H1 (cell line): ENCODE results near the gene PIGL. TPM values are rescaled to one million over a fixed set of nuclear protein-coding genes. Genes with fewer than 3 reads are reported as not detected.

Source experiments
- CTCF ChIA-PET: fragments of 300-600 bp; sonication (Branson Sonifier 250); formaldehyde crosslinking; loops from one replicate; lab custom pipeline; 2021; ENCODE audit not compliant: partially characterized antibody; lab: Charles Lee
- POLR2A ChIA-PET: fragments of 300-600 bp; sonication (Branson Sonifier 250); formaldehyde crosslinking; loops from one replicate; lab custom pipeline; 2021; ENCODE audit warnings: inconsistent platforms; ENCODE audit not compliant: partially characterized antibody; lab: Charles Lee
- DNase-seq, 2 experiments: peaks; one replicate each; pipeline versions ENCODE4 v3.0.0 to v3.0.0-alpha.2; 2010 to 2022; ENCODE audit warnings: low spot score in 2 of 2, low read depth in 1 of 2, mixed read lengths in 1 of 2
- FAIRE-seq: peaks from 2 replicates; lab custom pipeline; 2011; peaks lifted over from hg19 to GRCh38; lab: Jason Lieb, UNC
- H2AFZ ChIP-seq: 2 replicates; pipeline ENCODE4 v1.8.1; 2012; ENCODE audit warnings: low read length, inconsistent platforms
- H2AK5ac ChIP-seq: 2 replicates; pipeline ENCODE4 v1.6.1; 2013; ENCODE audit warnings: low read depth, low read length
- H2BK120ac ChIP-seq: replicated peaks from 2 replicates; pipeline ENCODE3; 2013; ENCODE audit warnings: low read depth, low read length, inconsistent platforms
- H2BK12ac ChIP-seq: 2 replicates; pipeline ENCODE4 v1.6.1; 2013; ENCODE audit warnings: low read depth, low read length
- H2BK15ac ChIP-seq: 2 replicates; pipeline ENCODE4 v1.6.1; 2013; ENCODE audit warnings: low read length
- H2BK20ac ChIP-seq: 2 replicates; pipeline ENCODE4 v1.6.1; 2013; ENCODE audit warnings: low read length
- H2BK5ac ChIP-seq: 2 replicates; pipeline ENCODE4 v1.6.1; 2013; ENCODE audit warnings: low read depth, low read length
- H3K14ac ChIP-seq: 2 replicates; pipeline ENCODE4 v1.6.1; 2013; ENCODE audit warnings: inconsistent platforms; ENCODE audit not compliant: insufficient read length
- H3K18ac ChIP-seq: 2 replicates; pipeline ENCODE4 v1.6.1; 2013; ENCODE audit warnings: low read length; ENCODE audit errors: extremely low read depth
- H3K23ac ChIP-seq: 2 replicates; pipeline ENCODE4 v1.6.1; 2013; ENCODE audit warnings: inconsistent platforms; ENCODE audit not compliant: insufficient read length
- H3K23me2 ChIP-seq: 2 replicates; pipeline ENCODE4 v1.6.1; 2013; ENCODE audit warnings: low read depth, low read length
- H3K27ac ChIP-seq: 2 replicates; pipeline ENCODE4 v1.6.1; 2011; ENCODE audit warnings: low read depth, low read length, inconsistent platforms
- H3K27me3 ChIP-seq, 4 experiments: replicated peaks in 1 of 4; 1 replicate in 1 of 4; 2 replicates in 3 of 4; pipeline versions ENCODE4 v1.6.1 to v1.8.1; 2011 to 2013; ENCODE audit warnings: low read length in 3 of 4, mild to moderate bottlenecking in 3 of 4, inconsistent platforms in 2 of 4, mixed read lengths in 2 of 4, moderate library complexity in 1 of 4; ENCODE audit not compliant: control insufficient read depth in 3 of 4, insufficient read depth in 3 of 4; ENCODE audit errors: extremely low read depth in 1 of 4
- H3K36me3 ChIP-seq, 4 experiments: 2 replicates each; pipeline versions ENCODE4 v1.6.1 to v1.8.1; 2011 to 2013; ENCODE audit warnings: mild to moderate bottlenecking in 4 of 4, low read length in 3 of 4, moderate library complexity in 2 of 4, control low read depth in 1 of 4, inconsistent platforms in 1 of 4; ENCODE audit not compliant: insufficient read depth in 4 of 4, control insufficient read depth in 2 of 4
- H3K4ac ChIP-seq: replicated peaks from 2 replicates; pipeline ENCODE3; 2013; ENCODE audit warnings: low read length, low read depth, mixed read lengths, inconsistent platforms; ENCODE audit not compliant: insufficient read length
- H3K4me1 ChIP-seq, 4 experiments: replicated peaks in 1 of 4; 1 replicate in 1 of 4; 2 replicates in 3 of 4; pipeline versions ENCODE4 v1.6.1 to v1.8.1; 2011 to 2013; ENCODE audit warnings: low read length in 3 of 4, inconsistent platforms in 2 of 4, mixed read lengths in 1 of 4; ENCODE audit not compliant: insufficient read depth in 4 of 4, control insufficient read depth in 3 of 4
- H3K4me2 ChIP-seq, 2 experiments: 2 replicates each; pipeline versions ENCODE4 v1.6.1 to v1.8.1; 2011 to 2013; ENCODE audit warnings: low read depth in 2 of 2, low read length in 2 of 2, control low read depth in 1 of 2, inconsistent platforms in 1 of 2, mild to moderate bottlenecking in 1 of 2; ENCODE audit not compliant: insufficient read depth in 1 of 2
- H3K4me3 ChIP-seq, 4 experiments: fragments of 200-600, 300-600 bp in 1 of 4; sonication (generic), shearing (Covaris generic), sonication (Bioruptor Twin) in 1 of 4; 2 replicates each; pipeline versions ENCODE4 v1.5.1 to v1.8.1; 2011 to 2016; ENCODE audit warnings: low read length in 4 of 4, low read depth in 3 of 4, control low read depth in 2 of 4, inconsistent platforms in 2 of 4, mild to moderate bottlenecking in 2 of 4, mixed read lengths in 1 of 4, moderate library complexity in 1 of 4; ENCODE audit not compliant: insufficient read depth in 2 of 4; ENCODE audit errors: extremely low read depth in 1 of 4
- H3K56ac ChIP-seq: replicated peaks from 2 replicates; pipeline ENCODE3; 2013; ENCODE audit warnings: low read depth, mild to moderate bottlenecking, mixed read lengths, low read length, inconsistent platforms; ENCODE audit not compliant: insufficient read length
- H3K79me1 ChIP-seq: 2 replicates; pipeline ENCODE4 v1.6.1; 2013; ENCODE audit warnings: low read depth, low read length, control low read depth
- H3K79me2 ChIP-seq, 2 experiments: 2 replicates each; pipeline versions ENCODE4 v1.6.1 to v1.8.1; 2012 to 2013; ENCODE audit warnings: low read length in 2 of 2, mild to moderate bottlenecking in 2 of 2, inconsistent platforms in 1 of 2; ENCODE audit not compliant: insufficient read depth in 2 of 2, control insufficient read depth in 1 of 2
- H3K9ac ChIP-seq, 4 experiments: replicated peaks in 1 of 4; 1 replicate in 1 of 4; 2 replicates in 3 of 4; pipeline versions ENCODE4 v1.6.1 to v1.8.1; 2011 to 2013; ENCODE audit warnings: low read depth in 3 of 4, low read length in 3 of 4, control low read depth in 2 of 4, mild to moderate bottlenecking in 2 of 4, moderate library complexity in 2 of 4, inconsistent platforms in 1 of 4; ENCODE audit errors: extremely low read depth in 1 of 4
- H3K9me3 ChIP-seq, 2 experiments: 2 replicates each; pipeline versions ENCODE4 v1.6.1 to v1.8.1; 2012 to 2013; ENCODE audit warnings: mild to moderate bottlenecking in 2 of 2, moderate library complexity in 2 of 2, control low read depth in 1 of 2, inconsistent platforms in 1 of 2, low read depth in 1 of 2, low read length in 1 of 2, mixed read lengths in 1 of 2; ENCODE audit not compliant: insufficient read depth in 2 of 2
- H4K20me1 ChIP-seq, 2 experiments: replicated peaks in 1 of 2; 2 replicates each; pipeline versions ENCODE3 to v1.8.1; 2011 to 2013; ENCODE audit warnings: inconsistent platforms in 2 of 2, low read length in 2 of 2, mild to moderate bottlenecking in 1 of 2; ENCODE audit not compliant: insufficient read depth in 2 of 2, control insufficient read depth in 1 of 2
- H4K5ac ChIP-seq: 2 replicates; pipeline ENCODE4 v1.6.1; 2013; ENCODE audit warnings: low read length, low read depth, mixed read lengths, inconsistent platforms; ENCODE audit not compliant: insufficient read length
- H4K8ac ChIP-seq: 2 replicates; pipeline ENCODE4 v1.8.0; 2013; ENCODE audit warnings: mild to moderate bottlenecking, moderate library complexity, low read length, inconsistent platforms; ENCODE audit not compliant: insufficient read depth; ENCODE audit errors: extremely low read depth
- H4K91ac ChIP-seq: replicated peaks from 2 replicates; pipeline ENCODE3; 2013; ENCODE audit warnings: low read length, mixed read lengths, inconsistent platforms; ENCODE audit not compliant: insufficient read length
- CHD2 ChIP-seq: IDR thresholded peaks from 2 replicates; pipeline ENCODE4 v1.6.1; 2012; ENCODE audit warnings: low read length, improper control_type of control experiment
- EZH2 ChIP-seq: fragments of 200-600 bp; sonication (generic); IDR thresholded peaks from 2 replicates; pipeline ENCODE4 v1.7.1; 2012; ENCODE audit warnings: low read depth, mild to moderate bottlenecking, moderate library complexity, low read length, inconsistent platforms; ENCODE audit not compliant: severe bottlenecking
- GTF2F1 ChIP-seq: IDR thresholded peaks from 2 replicates; pipeline ENCODE4 v1.6.1; 2012; ENCODE audit warnings: low read depth, low read length, improper control_type of control experiment, borderline replicate concordance
- HDAC6 ChIP-seq: IDR thresholded peaks from one replicate; pipeline ENCODE4 v1.7.1; 2012; ENCODE audit warnings: low read depth, mild to moderate bottlenecking, inconsistent platforms, low read length, moderate library complexity
- USF2 ChIP-seq: IDR thresholded peaks from 2 replicates; pipeline ENCODE4 v1.6.1; 2011; ENCODE audit warnings: low read length, improper control_type of control experiment
- YY1 ChIP-seq: IDR thresholded peaks from 2 replicates; pipeline ENCODE4 v1.6.1; 2011; ENCODE audit warnings: low read depth, mild to moderate bottlenecking, low read length
- ZNF274 ChIP-seq: IDR thresholded peaks from 2 replicates; pipeline ENCODE4 v1.7.0; 2012; ENCODE audit warnings: low read length, borderline replicate concordance; ENCODE audit errors: extremely low read depth
- WGBS, 2 experiments: shearing (Covaris generic) in 1 of 2; methylation state at CpG; one replicate each; pipeline versions ENCODE4 v1.1.6 to v1.1.7; 2013 to 2015; ENCODE audit warnings: low lambda C conversion rate in 2 of 2, mixed read lengths in 2 of 2, inconsistent platforms in 1 of 2, low coverage in 1 of 2, missing lambda C conversion rate in 1 of 2; ENCODE audit not compliant: insufficient replicate concordance in 2 of 2, insufficient coverage in 1 of 2, insufficient read length in 1 of 2; ENCODE audit errors: extremely low coverage in 1 of 2, missing lambda C conversion rate in 1 of 2; 5-methylcytosine and 5-hydroxymethylcytosine counted together
- polyA plus RNA-seq, 7 experiments: library from polyadenylated mRNA; depleted of rRNA in 3 of 7; stranded (reverse) in 5 of 7; unstranded in 2 of 7; fragments of >200 nt in 5 of 7; fragments of 200-250 nt in 2 of 7; gene quantifications; 1 replicate in 5 of 7; 2 replicates in 1 of 7; 4 replicates in 1 of 7; pipeline versions ENCODE4 v1.2.1 to v1.2.3, GENCODE V29; 2011 to 2013; ENCODE audit warnings: missing spikeins in 2 of 7, mixed read lengths in 2 of 7
- total RNA-seq: library from RNA; stranded (reverse); fragmentation: NEBNext Ultra II Directional; extraction: Animal tissue kit (Norgen Biotek cat#: 25700); gene quantifications from 2 replicates; pipeline ENCODE4 v1.2.1, GENCODE V29; 2021

Gene PIGL
- total and polyA plus RNA-seq, 2 of the 8 experiments (the other 6 are each of a cell fraction or from before 2014, with no cell fraction given) = 28.4 to 30.8 TPM

GRCh38 chr17:16273499-16273898 lies 56.5 kb downstream of the PIGL start:
- H3K4me2 ChIP-seq = no peak overlapping the region
- H3K4me3 ChIP-seq = no peak overlapping the region
- H4K91ac ChIP-seq = no peak overlapping the region
- POLR2A ChIA-PET = no interaction called here
- no peak overlapping the region for H3K56ac ChIP-seq
- H2BK120ac ChIP-seq = no peak overlapping the region
- H3K9ac ChIP-seq = no peak overlapping the region
- no peaks in the 10 kb centered on the region for H4K20me1 ChIP-seq
- H3K23ac ChIP-seq = no peak overlapping the region
- H3K23me2 ChIP-seq = no peaks in the 10 kb centered on the region
- DNase-seq (no peak), FAIRE-seq (no peak)
- no peak overlapping the region for H3K14ac ChIP-seq
- H2AFZ ChIP-seq = no peak overlapping the region
- CTCF ChIA-PET = interaction anchor here (0.9 to 2.0 kb wide), 3 partner anchors 10 to 32 kb away, joined by 3 to 12 read pairs (median 4); no protein-coding TSS in a partner anchor
- H3K79me1 ChIP-seq = no peaks in the 10 kb centered on the region
- no peak overlapping the region for H4K5ac ChIP-seq
- H2AK5ac ChIP-seq = no peak overlapping the region
- H3K4me1 ChIP-seq = no peaks in the 10 kb centered on the region
- no peak overlapping the region for H2BK15ac ChIP-seq
- H2BK20ac ChIP-seq = no peak overlapping the region
- H3K4ac ChIP-seq = no peak overlapping the region
- no peaks in the 10 kb centered on the region for H3K27me3 ChIP-seq
- H4K8ac ChIP-seq = no peak overlapping the region
- no peak overlapping the region for H2BK12ac ChIP-seq
- H3K27ac ChIP-seq = no peak overlapping the region
- WGBS, 2 experiments = 82% methylated on average over 1 of the region's 1 CpG; no CpG with 5 or more reads in 1 of the 2 experiments
- peaks cover 4 to 6% of the 10 kb centered on the region in 2 experiments; a peak in 2 of 4 replicates for H3K9me3 ChIP-seq
- no peaks in the 10 kb centered on the region for H3K79me2 ChIP-seq
- H2BK5ac ChIP-seq = no peak overlapping the region
- H3K36me3 ChIP-seq = no peaks in the 10 kb centered on the region; a peak in 1 of 8 replicates
- H3K18ac ChIP-seq = no peak overlapping the region
- TF ChIP-seq ZNF274 (no peak), CHD2 (no peak), GTF2F1 (no peak), HDAC6 (no peak), USF2 (no peak), YY1 (no peak), EZH2 (no peak)
